ENCODE results near the gene SARNP.

Gene SARNP

DNA sequence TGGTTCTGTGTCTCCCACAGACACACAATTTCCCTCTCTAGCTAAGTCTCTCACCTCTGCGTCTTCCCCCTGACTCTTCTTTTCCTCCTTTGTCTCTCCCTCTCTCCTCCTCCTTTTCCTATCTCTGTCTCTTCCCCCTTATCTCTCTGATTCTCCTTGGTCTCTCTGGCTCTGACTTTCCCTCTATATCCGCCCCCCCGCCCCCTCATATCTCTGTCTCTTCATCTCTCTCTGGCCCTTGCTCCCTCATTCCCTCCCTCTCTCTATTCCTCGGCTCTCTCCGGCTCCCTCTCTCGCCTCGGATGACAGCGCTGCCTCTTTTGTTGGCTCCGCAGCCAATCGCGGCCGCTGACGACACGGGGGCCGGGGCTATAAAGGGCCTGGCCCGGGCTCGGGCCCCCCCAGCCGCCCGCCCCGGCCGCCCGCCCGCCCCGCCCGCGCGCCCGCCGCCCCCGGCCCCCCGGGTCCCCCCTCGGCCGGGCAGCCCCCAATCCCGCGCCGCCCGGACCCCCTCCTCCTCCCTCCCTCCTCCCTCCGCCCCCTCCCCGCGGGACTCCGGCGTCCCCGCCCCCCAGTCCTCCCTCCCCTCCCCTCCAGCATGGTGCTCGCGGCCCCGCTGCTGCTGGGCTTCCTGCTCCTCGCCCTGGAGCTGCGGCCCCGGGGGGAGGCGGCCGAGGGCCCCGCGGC lies 74.7 kb downstream of the SARNP start, which contains the start of gene GDF11:
Gene GDF11 (plus strand): TSS at position 404 of the 687 bp plus-strand sequence. CDS start 195 bp downstream, at position 599.
- DNase-seq (ENCODE audit: low spot score) = peak; percentile 84

DNA sequence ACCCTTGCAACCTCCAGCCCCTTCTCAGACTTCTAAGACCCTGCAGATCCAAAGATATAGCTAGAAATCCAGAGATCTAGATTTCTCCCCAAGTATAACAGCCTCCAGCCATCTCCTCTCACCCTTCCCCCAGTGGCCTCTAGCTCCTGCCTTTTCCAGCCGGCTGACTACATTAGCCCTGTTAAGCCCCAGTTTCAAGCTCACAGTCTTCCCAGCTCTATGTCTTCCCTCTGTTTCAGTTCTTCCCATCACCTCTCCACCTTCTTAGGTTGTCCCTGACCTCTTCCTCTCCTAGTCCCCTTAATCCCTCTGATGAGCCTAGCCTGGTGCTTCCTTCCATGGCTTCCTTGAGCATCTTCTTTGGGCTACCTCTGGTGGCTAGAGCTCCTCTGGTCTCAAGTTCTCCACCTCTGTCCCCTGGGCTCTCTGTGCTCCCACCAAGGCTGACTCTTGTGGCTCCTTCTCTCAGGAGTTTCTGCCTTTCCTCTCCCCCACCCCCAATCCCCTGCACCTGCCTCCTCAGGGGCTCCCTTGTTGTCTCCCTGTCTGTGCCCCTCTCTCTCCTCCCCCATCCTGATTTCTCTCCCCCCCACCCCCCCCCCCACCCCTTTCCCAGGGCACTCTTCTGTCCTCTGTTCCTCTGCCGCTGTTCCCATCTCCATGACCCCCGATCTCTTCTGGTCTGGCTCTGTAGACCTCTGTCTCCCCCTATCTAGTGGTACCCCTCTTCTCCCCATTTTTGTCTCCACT lies 75.4 kb downstream of the SARNP start:
- DNase-seq (ENCODE audit: low spot score) = no peak

DNA sequence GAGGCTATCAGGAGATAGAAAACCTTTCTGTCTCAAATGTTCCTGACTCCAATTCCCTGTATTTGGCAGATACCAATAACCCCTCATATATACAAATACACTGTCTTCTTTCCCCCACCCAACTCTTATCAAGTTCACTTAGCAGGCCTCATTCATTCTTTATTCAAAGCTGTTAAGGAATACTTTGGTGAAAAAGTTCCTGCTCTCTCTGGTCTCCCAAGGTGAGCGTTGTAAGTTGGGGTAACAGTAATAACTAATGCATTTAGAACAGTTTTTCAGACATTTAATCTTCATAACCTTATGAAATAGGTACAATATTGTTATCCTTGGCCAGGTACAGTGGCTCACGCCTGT lies 78.5 kb downstream of the SARNP start:
- DNase-seq (ENCODE audit: low spot score) = no peak

DNA sequence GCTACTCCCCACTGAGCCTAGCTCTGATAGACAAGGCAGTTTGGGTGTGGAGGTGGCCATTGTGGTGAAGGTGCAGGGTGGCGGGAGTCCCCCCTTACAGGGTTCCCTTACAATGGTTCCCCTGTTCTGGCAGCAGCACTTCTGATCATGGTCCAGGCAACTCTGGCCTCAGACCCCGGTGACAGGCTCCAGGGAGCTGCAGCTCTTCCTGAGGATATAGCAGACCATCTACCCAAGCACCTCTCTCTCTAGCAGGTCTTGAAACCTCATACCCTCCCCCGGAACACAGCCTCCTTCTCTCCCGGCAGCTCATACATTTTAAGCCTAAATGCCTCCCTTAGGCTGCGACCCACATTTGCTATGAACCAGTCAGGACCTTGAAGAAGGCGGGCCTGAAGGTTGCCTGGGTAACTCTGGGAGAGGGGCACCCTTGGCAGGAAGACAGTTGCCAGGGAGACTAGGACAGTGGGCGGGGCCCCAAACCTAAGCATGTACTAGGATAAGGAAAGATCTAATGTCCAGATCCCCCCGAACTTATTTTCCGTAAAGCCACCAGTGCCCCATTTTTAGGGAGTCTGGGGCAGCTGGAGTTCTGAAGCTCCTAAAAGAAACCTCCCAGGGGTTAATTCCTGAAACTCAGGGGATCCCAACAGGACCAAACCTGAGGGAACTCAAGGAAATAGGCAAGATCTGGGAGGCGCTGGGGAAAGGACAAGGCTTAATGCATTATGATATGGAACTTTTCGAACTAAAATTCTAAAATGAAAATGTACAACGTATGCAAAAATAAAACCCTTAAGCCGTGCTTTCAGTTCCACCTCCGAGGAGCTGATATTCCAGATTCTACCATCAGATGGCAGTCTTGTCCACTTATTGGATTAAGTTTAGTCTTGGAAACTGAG lies 79.2 kb downstream of the SARNP start:
- DNase-seq (ENCODE audit: low spot score) = peak; percentile 96

GRCh38 chr12:55737581-55738122 lies 79.9 kb downstream of the SARNP start:
- DNase-seq (ENCODE audit: low spot score) = no peak

DNA sequence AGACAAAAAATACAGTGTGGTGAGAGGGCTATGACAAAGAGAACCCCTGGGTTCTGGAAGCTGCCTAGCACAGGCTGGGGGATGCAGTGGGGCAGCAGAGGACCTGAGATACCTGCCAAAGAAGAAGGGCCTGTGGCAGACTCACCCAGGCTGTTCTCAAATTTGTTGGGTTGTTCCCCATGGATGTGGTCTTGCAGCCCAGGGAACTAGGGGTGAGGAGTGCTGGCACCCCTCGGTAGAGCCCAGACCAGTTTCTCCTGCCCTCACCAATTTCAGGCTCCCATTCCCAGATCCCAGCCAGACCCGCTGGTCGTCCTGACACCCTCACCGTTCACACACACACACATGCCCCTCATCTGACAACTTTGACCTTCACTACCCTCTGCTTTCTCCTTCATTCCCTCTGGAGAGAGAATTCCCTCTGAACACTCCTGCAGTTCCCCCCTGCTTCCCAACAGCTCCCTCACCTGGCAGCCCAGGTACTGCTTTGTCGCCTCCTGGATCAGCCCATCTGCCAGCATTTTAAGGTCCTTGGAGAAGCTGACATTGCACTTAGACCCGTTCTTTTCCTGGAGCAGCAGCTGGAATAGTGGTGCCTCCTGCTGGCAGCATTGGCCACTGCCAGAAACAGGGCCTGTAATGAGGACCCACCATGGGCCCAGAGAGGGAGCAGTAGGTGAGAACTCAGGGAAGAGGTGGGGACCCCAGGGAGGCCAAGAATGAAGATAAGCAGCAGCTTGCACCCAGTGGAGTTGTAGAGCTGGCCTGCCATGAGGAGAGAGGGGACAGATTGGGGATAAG lies 80.5 kb downstream of the SARNP start:
- DNase-seq (ENCODE audit: low spot score) = peak; percentile 82

DNA sequence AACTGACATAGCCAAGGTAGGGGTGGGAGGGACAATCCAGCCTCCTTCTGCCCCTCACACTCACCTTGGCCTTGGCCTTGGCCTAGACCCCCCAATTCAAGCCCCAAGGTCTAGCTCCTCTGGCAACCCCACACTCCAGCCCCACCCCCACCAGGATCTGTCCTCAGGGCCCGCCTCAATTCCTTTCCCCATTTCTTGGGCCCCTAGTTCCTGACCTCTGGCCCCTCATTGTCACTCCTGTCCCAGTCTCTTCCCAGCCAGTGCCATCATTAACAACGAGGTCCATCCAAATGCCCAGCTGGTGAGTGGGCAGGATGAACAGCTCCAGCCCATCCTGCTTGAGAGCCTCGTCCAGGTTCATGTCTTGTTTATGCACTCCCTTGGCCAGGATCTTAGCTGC lies 81.4 kb downstream of the SARNP start:
- DNase-seq (ENCODE audit: low spot score) = no peak

DNA sequence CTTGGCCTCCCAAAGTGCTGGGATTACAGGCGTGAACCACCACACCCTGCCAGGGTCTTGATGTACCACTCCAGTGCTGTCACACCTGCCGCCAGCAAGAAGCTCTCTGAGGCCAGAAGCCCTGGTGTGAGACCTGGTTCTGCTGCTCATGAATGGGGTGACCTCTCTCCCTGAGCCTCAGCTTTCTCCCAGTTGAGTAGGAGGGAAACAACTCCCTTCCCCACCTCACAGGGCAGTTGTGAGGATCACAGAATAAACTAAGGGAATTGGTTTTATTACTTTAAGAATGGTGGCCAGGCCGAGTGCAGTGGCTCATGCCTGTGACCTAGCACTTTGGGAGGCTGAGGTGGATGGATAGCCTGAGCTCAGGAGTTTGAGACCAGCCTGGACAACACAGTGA lies 82.9 kb downstream of the SARNP start:
- no peak for DNase-seq (ENCODE audit: low spot score)

DNA sequence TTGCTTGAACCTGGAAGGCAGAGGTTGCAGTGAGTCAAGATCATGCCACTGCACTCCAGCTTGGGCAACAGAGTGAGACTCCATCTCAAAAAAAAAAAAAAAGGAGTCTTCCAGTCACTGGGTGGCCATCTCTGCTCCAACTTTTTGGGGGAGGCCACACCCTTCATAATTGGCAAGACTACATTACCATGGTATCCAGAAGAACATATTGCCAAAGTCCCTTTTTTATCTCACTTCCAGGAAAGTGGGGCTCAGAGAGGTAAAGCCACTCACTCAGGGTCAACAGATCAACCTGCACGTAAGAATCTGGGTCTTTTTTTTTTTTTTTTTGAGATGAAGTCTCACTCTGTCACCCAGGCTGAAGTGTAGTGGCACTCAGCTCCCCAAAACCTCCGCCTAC lies 83.7 kb downstream of the SARNP start:
- DNase-seq (ENCODE audit: low spot score) = no peak

- no peak for DNase-seq (ENCODE audit: low spot score)
These were observed 84.4 kb downstream of the SARNP start for GRCh38 chr12:55733021-55733555.

DNA sequence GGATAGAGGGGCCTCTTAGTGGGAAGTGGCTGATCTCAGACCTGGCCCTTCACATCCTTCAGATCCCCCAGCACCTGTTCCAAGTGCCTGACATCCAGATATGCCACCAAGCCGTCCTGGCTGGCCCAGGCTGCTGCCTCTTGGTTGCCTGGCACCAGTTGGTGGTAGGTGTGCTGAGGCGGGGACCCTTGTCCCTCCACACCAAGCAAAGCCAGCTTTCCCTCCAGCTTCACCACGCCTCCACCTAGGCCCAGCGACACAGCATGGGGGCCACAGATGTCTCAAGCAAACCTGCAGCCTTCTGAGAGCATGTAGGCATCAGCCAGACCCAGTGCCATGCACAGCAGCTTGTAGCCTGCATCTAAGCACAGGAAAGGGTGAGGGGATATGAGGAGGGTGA lies 85.2 kb downstream of the SARNP start:
- no peak for DNase-seq (ENCODE audit: low spot score)

DNA sequence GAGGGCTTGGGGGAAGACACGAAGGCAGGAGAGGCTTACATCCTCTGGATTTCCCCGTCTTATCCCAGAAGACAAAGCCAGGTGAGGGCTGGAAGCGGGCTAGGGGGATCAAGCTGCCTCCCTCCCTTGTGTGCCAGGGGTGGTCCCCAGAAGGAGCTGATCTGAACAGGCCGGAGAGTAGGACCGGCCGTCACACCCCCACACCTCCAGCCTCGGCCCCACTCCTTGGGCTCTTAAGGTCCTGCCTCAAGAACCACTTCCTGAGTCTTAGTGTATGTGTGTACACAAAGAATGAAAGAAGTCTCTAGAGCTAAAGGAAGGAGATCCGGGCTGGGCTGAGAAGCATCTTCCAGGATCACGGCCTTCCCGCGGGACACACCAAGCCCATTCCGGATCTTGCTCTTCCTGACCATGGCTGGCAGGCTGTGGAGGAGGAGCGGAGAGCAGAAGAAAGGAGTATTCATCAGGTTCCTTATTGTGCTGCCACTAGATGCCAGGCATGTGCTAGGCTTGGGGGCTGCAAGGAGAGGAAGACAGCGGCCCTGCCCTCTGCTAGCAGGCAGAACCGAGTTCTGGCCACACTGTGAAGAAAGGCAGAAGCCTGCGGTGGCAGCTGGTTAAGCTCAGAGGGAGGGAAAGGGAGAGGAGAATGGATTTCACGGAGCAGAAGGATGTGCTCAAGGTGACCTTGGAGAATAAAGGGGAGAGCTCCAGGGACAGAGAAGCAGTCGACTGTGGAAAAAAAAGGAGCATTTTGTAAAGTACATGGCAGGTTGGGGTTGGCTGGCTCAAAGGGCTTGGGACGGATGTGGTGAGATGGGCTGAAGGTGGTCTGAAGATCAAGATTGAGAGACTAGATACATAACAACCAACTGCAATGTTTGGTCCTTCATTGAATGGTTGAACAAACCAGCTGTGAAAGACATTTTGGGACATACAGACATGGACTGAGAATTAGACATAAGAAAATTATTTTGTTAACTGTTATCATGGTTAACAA lies 87.4 kb downstream of the SARNP start:
- DNase-seq (ENCODE audit: low spot score) = peak; percentile 75

DNA sequence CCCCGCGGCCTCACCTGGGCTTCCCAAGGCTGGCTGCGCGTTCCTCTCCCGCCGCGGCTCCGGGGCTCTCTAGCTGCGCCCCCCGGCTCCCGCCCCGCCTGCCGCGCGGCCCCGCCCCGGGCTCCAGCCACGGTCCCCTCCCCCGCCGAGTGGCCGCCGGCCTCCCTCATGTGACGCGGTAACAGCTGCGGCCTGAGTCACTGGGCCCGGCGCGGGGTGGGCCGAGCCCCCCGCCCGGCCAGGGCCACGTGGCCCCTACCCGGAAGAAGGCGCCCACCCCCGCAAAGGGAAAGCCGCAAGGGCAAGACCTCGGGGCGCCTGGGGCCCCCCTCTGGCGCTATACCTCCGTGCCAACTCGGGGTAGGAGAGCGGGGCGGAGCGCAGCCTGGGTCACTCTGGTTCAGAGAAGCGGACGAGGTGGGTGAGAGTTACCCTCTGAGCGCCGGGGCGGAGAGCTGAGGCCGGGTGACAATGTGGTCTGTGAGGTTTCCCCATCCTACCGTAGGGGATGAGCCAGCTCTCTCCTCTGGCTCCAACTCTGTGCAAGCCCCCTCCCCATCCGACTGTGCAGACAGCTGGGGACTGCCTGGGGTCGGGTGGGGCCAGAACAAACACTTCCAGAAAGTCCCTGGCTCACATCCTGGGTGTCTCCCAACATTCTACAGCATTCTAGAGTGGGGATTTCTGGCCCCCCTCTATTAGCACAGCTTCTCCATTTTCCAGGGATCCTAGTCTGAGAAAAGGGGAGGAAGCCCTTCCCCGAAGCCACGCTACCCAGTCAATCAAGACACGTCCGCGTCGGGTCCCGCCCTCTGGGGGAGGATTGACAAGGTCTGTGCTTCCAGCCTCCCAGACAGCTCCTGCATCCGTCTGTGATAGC lies 88.3 kb downstream of the SARNP start, which contains the start of gene CD63:
Gene CD63 (minus strand): TSS at position 71 of the 880 bp plus-strand sequence. CDS start 668 bp downstream, outside the sequence.
- peak; percentile 93 for DNase-seq (ENCODE audit: low spot score)

- DNase-seq (ENCODE audit: low spot score) = no peak
These were observed 89.2 kb downstream of the SARNP start for GRCh38 chr12:55728186-55728938.

GRCh38 chr12:55727643-55728185 lies 89.8 kb downstream of the SARNP start:
- no peak for DNase-seq (ENCODE audit: low spot score)

- no peak for DNase-seq (ENCODE audit: low spot score)
These were observed 90.6 kb downstream of the SARNP start for GRCh38 chr12:55726971-55727370.

DNA sequence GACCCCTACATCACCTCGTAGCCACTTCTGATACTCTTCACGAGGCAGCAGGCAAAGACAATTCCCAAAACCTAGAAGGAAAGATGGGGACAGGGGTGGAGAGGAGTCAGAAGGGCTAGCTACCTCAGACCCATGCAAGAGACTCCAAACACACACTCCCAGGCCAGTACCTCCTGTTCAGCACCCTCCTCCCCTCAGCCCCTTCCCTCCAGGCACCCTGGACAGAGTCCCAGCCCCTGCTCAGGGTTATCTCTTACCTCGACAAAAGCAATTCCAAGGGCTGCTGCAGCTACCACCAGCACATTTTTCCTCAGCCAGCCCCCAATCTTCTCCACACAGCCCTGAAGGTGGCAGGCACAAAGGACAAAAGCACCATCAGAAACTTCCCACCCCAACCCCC lies 92.0 kb downstream of the SARNP start:
- no peak for DNase-seq (ENCODE audit: low spot score)

- DNase-seq (ENCODE audit: low spot score) = no peak
These were observed 92.6 kb downstream of the SARNP start for GRCh38 chr12:55724940-55725309.

Measured in cerebellar cortex (tissue), 1 donor.